H1 (cell line): ENCODE results near the gene ZNG1C. TPM values are rescaled to one million over a fixed set of nuclear protein-coding genes. Genes with fewer than 3 reads are reported as not detected.
"Not testable (repeated sequence)": the region's sequence is repeated elsewhere in the genome, so short reads cannot be mapped to it uniquely, and the experiment has no call there.

Experiments
- CTCF ChIA-PET: fragments of 300-600 bp; sonication (Branson Sonifier 250); formaldehyde crosslinking; loops from one replicate; lab custom pipeline; 2021; ENCODE audit not compliant: partially characterized antibody; lab: Charles Lee
- POLR2A ChIA-PET: fragments of 300-600 bp; sonication (Branson Sonifier 250); formaldehyde crosslinking; loops from one replicate; lab custom pipeline; 2021; ENCODE audit warnings: inconsistent platforms; ENCODE audit not compliant: partially characterized antibody; lab: Charles Lee
- DNase-seq, 2 experiments: peaks; one replicate each; pipeline versions ENCODE4 v3.0.0 to v3.0.0-alpha.2; 2010 to 2022; ENCODE audit warnings: low spot score in 2 of 2, low read depth in 1 of 2, mixed read lengths in 1 of 2
- FAIRE-seq: peaks from 2 replicates; lab custom pipeline; 2011; peaks lifted over from hg19 to GRCh38; lab: Jason Lieb, UNC
- H2AFZ ChIP-seq: 2 replicates; pipeline ENCODE4 v1.8.1; 2012; ENCODE audit warnings: low read length, inconsistent platforms
- H2AK5ac ChIP-seq: 2 replicates; pipeline ENCODE4 v1.6.1; 2013; ENCODE audit warnings: low read depth, low read length
- H2BK120ac ChIP-seq: replicated peaks from 2 replicates; pipeline ENCODE3; 2013; ENCODE audit warnings: low read depth, low read length, inconsistent platforms
- H2BK12ac ChIP-seq: 2 replicates; pipeline ENCODE4 v1.6.1; 2013; ENCODE audit warnings: low read depth, low read length
- H2BK15ac ChIP-seq: 2 replicates; pipeline ENCODE4 v1.6.1; 2013; ENCODE audit warnings: low read length
- H2BK20ac ChIP-seq: 2 replicates; pipeline ENCODE4 v1.6.1; 2013; ENCODE audit warnings: low read length
- H2BK5ac ChIP-seq: 2 replicates; pipeline ENCODE4 v1.6.1; 2013; ENCODE audit warnings: low read depth, low read length
- H3K14ac ChIP-seq: 2 replicates; pipeline ENCODE4 v1.6.1; 2013; ENCODE audit warnings: inconsistent platforms; ENCODE audit not compliant: insufficient read length
- H3K18ac ChIP-seq: 2 replicates; pipeline ENCODE4 v1.6.1; 2013; ENCODE audit warnings: low read length; ENCODE audit errors: extremely low read depth
- H3K23ac ChIP-seq: 2 replicates; pipeline ENCODE4 v1.6.1; 2013; ENCODE audit warnings: inconsistent platforms; ENCODE audit not compliant: insufficient read length
- H3K23me2 ChIP-seq: 2 replicates; pipeline ENCODE4 v1.6.1; 2013; ENCODE audit warnings: low read depth, low read length
- H3K27ac ChIP-seq: 2 replicates; pipeline ENCODE4 v1.6.1; 2011; ENCODE audit warnings: low read depth, low read length, inconsistent platforms
- H3K27me3 ChIP-seq, 4 experiments: replicated peaks in 1 of 4; 1 replicate in 1 of 4; 2 replicates in 3 of 4; pipeline versions ENCODE4 v1.6.1 to v1.8.1; 2011 to 2013; ENCODE audit warnings: low read length in 3 of 4, mild to moderate bottlenecking in 3 of 4, inconsistent platforms in 2 of 4, mixed read lengths in 2 of 4, moderate library complexity in 1 of 4; ENCODE audit not compliant: control insufficient read depth in 3 of 4, insufficient read depth in 3 of 4; ENCODE audit errors: extremely low read depth in 1 of 4
- H3K36me3 ChIP-seq, 4 experiments: 2 replicates each; pipeline versions ENCODE4 v1.6.1 to v1.8.1; 2011 to 2013; ENCODE audit warnings: mild to moderate bottlenecking in 4 of 4, low read length in 3 of 4, moderate library complexity in 2 of 4, control low read depth in 1 of 4, inconsistent platforms in 1 of 4; ENCODE audit not compliant: insufficient read depth in 4 of 4, control insufficient read depth in 2 of 4
- H3K4ac ChIP-seq: replicated peaks from 2 replicates; pipeline ENCODE3; 2013; ENCODE audit warnings: low read length, low read depth, mixed read lengths, inconsistent platforms; ENCODE audit not compliant: insufficient read length
- H3K4me1 ChIP-seq, 4 experiments: replicated peaks in 1 of 4; 1 replicate in 1 of 4; 2 replicates in 3 of 4; pipeline versions ENCODE4 v1.6.1 to v1.8.1; 2011 to 2013; ENCODE audit warnings: low read length in 3 of 4, inconsistent platforms in 2 of 4, mixed read lengths in 1 of 4; ENCODE audit not compliant: insufficient read depth in 4 of 4, control insufficient read depth in 3 of 4
- H3K4me2 ChIP-seq, 2 experiments: 2 replicates each; pipeline versions ENCODE4 v1.6.1 to v1.8.1; 2011 to 2013; ENCODE audit warnings: low read depth in 2 of 2, low read length in 2 of 2, control low read depth in 1 of 2, inconsistent platforms in 1 of 2, mild to moderate bottlenecking in 1 of 2; ENCODE audit not compliant: insufficient read depth in 1 of 2
- H3K4me3 ChIP-seq, 4 experiments: fragments of 200-600, 300-600 bp in 1 of 4; sonication (generic), shearing (Covaris generic), sonication (Bioruptor Twin) in 1 of 4; 2 replicates each; pipeline versions ENCODE4 v1.5.1 to v1.8.1; 2011 to 2016; ENCODE audit warnings: low read length in 4 of 4, low read depth in 3 of 4, control low read depth in 2 of 4, inconsistent platforms in 2 of 4, mild to moderate bottlenecking in 2 of 4, mixed read lengths in 1 of 4, moderate library complexity in 1 of 4; ENCODE audit not compliant: insufficient read depth in 2 of 4; ENCODE audit errors: extremely low read depth in 1 of 4
- H3K56ac ChIP-seq: replicated peaks from 2 replicates; pipeline ENCODE3; 2013; ENCODE audit warnings: low read depth, mild to moderate bottlenecking, mixed read lengths, low read length, inconsistent platforms; ENCODE audit not compliant: insufficient read length
- H3K79me1 ChIP-seq: 2 replicates; pipeline ENCODE4 v1.6.1; 2013; ENCODE audit warnings: low read depth, low read length, control low read depth
- H3K79me2 ChIP-seq, 2 experiments: 2 replicates each; pipeline versions ENCODE4 v1.6.1 to v1.8.1; 2012 to 2013; ENCODE audit warnings: low read length in 2 of 2, mild to moderate bottlenecking in 2 of 2, inconsistent platforms in 1 of 2; ENCODE audit not compliant: insufficient read depth in 2 of 2, control insufficient read depth in 1 of 2
- H3K9ac ChIP-seq, 4 experiments: replicated peaks in 1 of 4; 1 replicate in 1 of 4; 2 replicates in 3 of 4; pipeline versions ENCODE4 v1.6.1 to v1.8.1; 2011 to 2013; ENCODE audit warnings: low read depth in 3 of 4, low read length in 3 of 4, control low read depth in 2 of 4, mild to moderate bottlenecking in 2 of 4, moderate library complexity in 2 of 4, inconsistent platforms in 1 of 4; ENCODE audit errors: extremely low read depth in 1 of 4
- H3K9me3 ChIP-seq, 2 experiments: 2 replicates each; pipeline versions ENCODE4 v1.6.1 to v1.8.1; 2012 to 2013; ENCODE audit warnings: mild to moderate bottlenecking in 2 of 2, moderate library complexity in 2 of 2, control low read depth in 1 of 2, inconsistent platforms in 1 of 2, low read depth in 1 of 2, low read length in 1 of 2, mixed read lengths in 1 of 2; ENCODE audit not compliant: insufficient read depth in 2 of 2
- H4K20me1 ChIP-seq, 2 experiments: replicated peaks in 1 of 2; 2 replicates each; pipeline versions ENCODE3 to v1.8.1; 2011 to 2013; ENCODE audit warnings: inconsistent platforms in 2 of 2, low read length in 2 of 2, mild to moderate bottlenecking in 1 of 2; ENCODE audit not compliant: insufficient read depth in 2 of 2, control insufficient read depth in 1 of 2
- H4K5ac ChIP-seq: 2 replicates; pipeline ENCODE4 v1.6.1; 2013; ENCODE audit warnings: low read length, low read depth, mixed read lengths, inconsistent platforms; ENCODE audit not compliant: insufficient read length
- H4K8ac ChIP-seq: 2 replicates; pipeline ENCODE4 v1.8.0; 2013; ENCODE audit warnings: mild to moderate bottlenecking, moderate library complexity, low read length, inconsistent platforms; ENCODE audit not compliant: insufficient read depth; ENCODE audit errors: extremely low read depth
- H4K91ac ChIP-seq: replicated peaks from 2 replicates; pipeline ENCODE3; 2013; ENCODE audit warnings: low read length, mixed read lengths, inconsistent platforms; ENCODE audit not compliant: insufficient read length
- EZH2 ChIP-seq: fragments of 200-600 bp; sonication (generic); IDR thresholded peaks from 2 replicates; pipeline ENCODE4 v1.7.1; 2012; ENCODE audit warnings: low read depth, mild to moderate bottlenecking, moderate library complexity, low read length, inconsistent platforms; ENCODE audit not compliant: severe bottlenecking
- SUZ12 ChIP-seq: fragments of 200-600 bp; sonication (generic); IDR thresholded peaks from 2 replicates; pipeline ENCODE4 v1.6.1; 2012; ENCODE audit warnings: mild to moderate bottlenecking, inconsistent platforms, low read length, moderate library complexity, mixed read lengths
- WGBS, 2 experiments: shearing (Covaris generic) in 1 of 2; methylation state at CpG; one replicate each; pipeline versions ENCODE4 v1.1.6 to v1.1.7; 2013 to 2015; ENCODE audit warnings: low lambda C conversion rate in 2 of 2, mixed read lengths in 2 of 2, inconsistent platforms in 1 of 2, low coverage in 1 of 2, missing lambda C conversion rate in 1 of 2; ENCODE audit not compliant: insufficient replicate concordance in 2 of 2, insufficient coverage in 1 of 2, insufficient read length in 1 of 2; ENCODE audit errors: extremely low coverage in 1 of 2, missing lambda C conversion rate in 1 of 2; 5-methylcytosine and 5-hydroxymethylcytosine counted together
- polyA plus RNA-seq, 7 experiments: library from polyadenylated mRNA; depleted of rRNA in 3 of 7; stranded (reverse) in 5 of 7; unstranded in 2 of 7; fragments of >200 nt in 5 of 7; fragments of 200-250 nt in 2 of 7; gene quantifications; 1 replicate in 5 of 7; 2 replicates in 1 of 7; 4 replicates in 1 of 7; pipeline versions ENCODE4 v1.2.1 to v1.2.3, GENCODE V29; 2011 to 2013; ENCODE audit warnings: missing spikeins in 2 of 7, mixed read lengths in 2 of 7
- total RNA-seq: library from RNA; stranded (reverse); fragmentation: NEBNext Ultra II Directional; extraction: Animal tissue kit (Norgen Biotek cat#: 25700); gene quantifications from 2 replicates; pipeline ENCODE4 v1.2.1, GENCODE V29; 2021

Gene ZNG1C
- total and polyA plus RNA-seq, 2 of the 8 experiments (the other 6 are each of a cell fraction or from before 2014, with no cell fraction given), result 12.9 to 17.2 TPM

GRCh38 chr9:68307127-68307526, 65.3 kb downstream of the ZNG1C start:
- H3K23me2 ChIP-seq, FAIRE-seq, H4K5ac ChIP-seq, H3K4me1 ChIP-seq, H3K4me3 ChIP-seq, H3K23ac ChIP-seq, H3K18ac ChIP-seq, H2BK12ac ChIP-seq, H3K79me2 ChIP-seq, DNase-seq, H2AFZ ChIP-seq, H3K9me3 ChIP-seq, H2AK5ac ChIP-seq, H4K20me1 ChIP-seq, H3K4ac ChIP-seq, CTCF ChIA-PET, H2BK5ac ChIP-seq, H2BK20ac ChIP-seq, H3K27ac ChIP-seq, H2BK120ac ChIP-seq, POLR2A ChIA-PET, H3K36me3 ChIP-seq: not testable (repeated sequence)
- H3K27me3 ChIP-seq, result peaks cover 4 to 15% (median 7%) of the 10 kb centered on the region in 4 experiments; a peak in 6 of 7 replicates
- 40% methylated on average over 17 of the region's 35 CpGs; no CpG with 5 or more reads in 1 of the 2 experiments for WGBS, 2 experiments
- TF ChIP-seq SUZ12 (0 out of 2 replicates have a peak, but pooled peaks have one; percentile 4), EZH2 (peak; percentile 30)
- TF ChIP-seq, all 59 proteins: peak for 2; not testable (repeated sequence) for 57
- H3K14ac ChIP-seq, H2BK15ac ChIP-seq, H4K91ac ChIP-seq, H3K79me1 ChIP-seq, H4K8ac ChIP-seq, H3K9ac ChIP-seq, H3K4me2 ChIP-seq, H3K56ac ChIP-seq: not testable (repeated sequence)
